Dendritic cell treated with granulocyte-macrophage colony-stimulating factor and Interleukin-4, amounts not matched to agents 40 ng/mL and 50 ng/mL, for 4 days (primary cell): ENCODE data around the gene TNS3.
A peak's percentile ranks its signal among the peaks of the same experiment; 100 is the strongest.
"Not testable (repeated sequence)": the region's sequence is repeated elsewhere in the genome, so short reads cannot be mapped to it uniquely, and the experiment has no call there.

Experiments
- H3K27ac Mint-ChIP-seq: one replicate; pipeline ENCODE4 v1.8.0; 2022; ENCODE audit warnings: mild to moderate bottlenecking, mixed read lengths
- H3K27me3 Mint-ChIP-seq: one replicate; pipeline ENCODE4 v1.8.0; 2022; ENCODE audit warnings: mild to moderate bottlenecking, mixed read lengths
- H3K36me3 Mint-ChIP-seq: one replicate; pipeline ENCODE4 v1.8.0; 2022; ENCODE audit warnings: low read depth, mixed read lengths
- H3K4me1 Mint-ChIP-seq: one replicate; pipeline ENCODE4 v1.8.0; 2022; ENCODE audit warnings: low read depth, mixed read lengths
- H3K4me3 Mint-ChIP-seq: one replicate; pipeline ENCODE4 v1.8.0; 2022; ENCODE audit warnings: mild to moderate bottlenecking, moderate library complexity, mixed read lengths
- H3K9me3 Mint-ChIP-seq: one replicate; pipeline ENCODE4 v1.8.0; 2022; ENCODE audit warnings: mixed read lengths
- intact Hi-C: fragments of 100-400 bp; cut with micrococcal nuclease; formaldehyde crosslinking; loops from one replicate; pipeline ENCODE4 v1.15.0; 2022

TNS3 gene

GRCh38 chr7:47442605-47442865 lies 139.4 kb downstream of the TNS3 start:
- peaks cover 27% of the 10 kb centered on the region for H3K4me1 Mint-ChIP-seq
- intact Hi-C loops, result no loop called here
- no peaks in the 10 kb centered on the region for H3K9me3 Mint-ChIP-seq
- H3K27me3 Mint-ChIP-seq, result no peaks in the 10 kb centered on the region
- no peak overlapping the region for H3K27ac Mint-ChIP-seq
- H3K36me3 Mint-ChIP-seq, result peaks cover 48% of the 10 kb centered on the region
- no peak overlapping the region for H3K4me3 Mint-ChIP-seq

GRCh38 chr7:47441796-47442604 lies 139.9 kb downstream of the TNS3 start:
- intact Hi-C loops, result no loop called here
- Mint-ChIP-seq H3K36me3 (peaks cover 43% of the 10 kb centered on the region), H3K9me3 (no peaks in the 10 kb centered on the region), H3K27ac (no peak overlapping the region), H3K4me1 (peaks cover 22% of the 10 kb centered on the region), H3K4me3 (no peak overlapping the region), H3K27me3 (no peaks in the 10 kb centered on the region)

- H3K36me3 Mint-ChIP-seq, result peaks cover 40% of the 10 kb centered on the region
- H3K27me3 Mint-ChIP-seq, H3K4me3 Mint-ChIP-seq, H3K27ac Mint-ChIP-seq, H3K9me3 Mint-ChIP-seq, intact Hi-C loops: not testable (repeated sequence)
- H3K4me1 Mint-ChIP-seq, result peaks cover 19% of the 10 kb centered on the region
These were observed 140.9 kb downstream of the TNS3 start for GRCh38 chr7:47441048-47441447.

GRCh38 chr7:47440320-47440719 lies 141.6 kb downstream of the TNS3 start:
- peak overlapping the region; percentile 21 for H3K27ac Mint-ChIP-seq
- H3K4me1 Mint-ChIP-seq, result peaks cover 16% of the 10 kb centered on the region
- peaks cover 47% of the 10 kb centered on the region for H3K36me3 Mint-ChIP-seq
- no peak overlapping the region for H3K4me3 Mint-ChIP-seq
- H3K27me3 Mint-ChIP-seq, result no peaks in the 10 kb centered on the region
- intact Hi-C loops, result no loop called here
- no peaks in the 10 kb centered on the region for H3K9me3 Mint-ChIP-seq

- Mint-ChIP-seq H3K27ac (no peak overlapping the region), H3K36me3 (peaks cover 58% of the 10 kb centered on the region), H3K27me3 (no peaks in the 10 kb centered on the region), H3K4me3 (no peak overlapping the region), H3K4me1 (peaks cover 10% of the 10 kb centered on the region), H3K9me3 (no peaks in the 10 kb centered on the region)
- intact Hi-C loops, result no loop called here
These were observed 142.7 kb downstream of the TNS3 start for GRCh38 chr7:47439181-47439667.

- H3K27me3 Mint-ChIP-seq, result no peaks in the 10 kb centered on the region
- intact Hi-C loops, result no loop called here
- H3K36me3 Mint-ChIP-seq, result peaks cover 65% of the 10 kb centered on the region
- no peaks in the 10 kb centered on the region for H3K9me3 Mint-ChIP-seq
- H3K27ac Mint-ChIP-seq, result peak overlapping the region; percentile 26
- no peak overlapping the region for H3K4me3 Mint-ChIP-seq
- H3K4me1 Mint-ChIP-seq, result peaks cover 10% of the 10 kb centered on the region
These were observed 143.4 kb downstream of the TNS3 start for GRCh38 chr7:47438411-47439029.

GRCh38 chr7:47435889-47436312 lies 146.0 kb downstream of the TNS3 start:
- intact Hi-C loops, result loop anchor here (2.0 kb wide), 1 partner anchor 383 kb away; no protein-coding TSS in a partner anchor
- Mint-ChIP-seq H3K36me3 (peaks cover 78% of the 10 kb centered on the region), H3K4me3 (no peak overlapping the region), H3K9me3 (no peaks in the 10 kb centered on the region), H3K4me1 (peaks cover 4% of the 10 kb centered on the region), H3K27me3 (no peaks in the 10 kb centered on the region), H3K27ac (no peak overlapping the region)

GRCh38 chr7:47433564-47433895 lies 148.4 kb downstream of the TNS3 start:
- Mint-ChIP-seq H3K27ac (no peak overlapping the region), H3K9me3 (no peaks in the 10 kb centered on the region), H3K4me1 (peaks cover 4% of the 10 kb centered on the region), H3K4me3 (no peak overlapping the region), H3K27me3 (no peaks in the 10 kb centered on the region), H3K36me3 (peaks cover 79% of the 10 kb centered on the region)
- intact Hi-C loops, result no loop called here

GRCh38 chr7:47432671-47433563 lies 149.0 kb downstream of the TNS3 start:
- peaks cover 4% of the 10 kb centered on the region for H3K4me1 Mint-ChIP-seq

GRCh38 chr7:47430422-47430821 lies 151.5 kb downstream of the TNS3 start:
- H3K27ac Mint-ChIP-seq, result no peak overlapping the region
- H3K27me3 Mint-ChIP-seq, result no peaks in the 10 kb centered on the region

More at GRCh38 chr7:47432671-47433563, 149.0 kb downstream of the TNS3 start:
- Mint-ChIP-seq H3K27ac (no peak overlapping the region), H3K4me3 (no peak overlapping the region), H3K36me3 (peaks cover 79% of the 10 kb centered on the region), H3K9me3 (no peaks in the 10 kb centered on the region), H3K27me3 (no peaks in the 10 kb centered on the region)
- intact Hi-C loops, result no loop called here

GRCh38 chr7:47428768-47429472 lies 153.0 kb downstream of the TNS3 start:
- peaks cover 96% of the 10 kb centered on the region for H3K36me3 Mint-ChIP-seq
- no peaks in the 10 kb centered on the region for H3K27me3 Mint-ChIP-seq
- H3K4me3 Mint-ChIP-seq, result no peak overlapping the region
- H3K4me1 Mint-ChIP-seq, result peaks cover 4% of the 10 kb centered on the region
- intact Hi-C loops, result no loop called here
- no peaks in the 10 kb centered on the region for H3K9me3 Mint-ChIP-seq
- H3K27ac Mint-ChIP-seq, result no peak overlapping the region

More at GRCh38 chr7:47430422-47430821, 151.5 kb downstream of the TNS3 start:
- no peaks in the 10 kb centered on the region for H3K9me3 Mint-ChIP-seq
- peaks cover 4% of the 10 kb centered on the region for H3K4me1 Mint-ChIP-seq
- peaks cover 96% of the 10 kb centered on the region for H3K36me3 Mint-ChIP-seq
- no peak overlapping the region for H3K4me3 Mint-ChIP-seq
- intact Hi-C loops, result no loop called here

GRCh38 chr7:47428052-47428767 lies 153.7 kb downstream of the TNS3 start:
- intact Hi-C loops, result no loop called here
- peaks cover 4% of the 10 kb centered on the region for H3K4me1 Mint-ChIP-seq
- H3K9me3 Mint-ChIP-seq, result no peaks in the 10 kb centered on the region
- H3K27ac Mint-ChIP-seq, result no peak overlapping the region
- no peaks in the 10 kb centered on the region for H3K27me3 Mint-ChIP-seq
- H3K36me3 Mint-ChIP-seq, result peaks cover 96% of the 10 kb centered on the region
- H3K4me3 Mint-ChIP-seq, result no peak overlapping the region

GRCh38 chr7:47427051-47427643 lies 154.8 kb downstream of the TNS3 start:
- Mint-ChIP-seq H3K36me3 (peaks cover 100% of the 10 kb centered on the region), H3K27ac (no peak overlapping the region), H3K4me1 (peaks cover 3% of the 10 kb centered on the region), H3K9me3 (no peaks in the 10 kb centered on the region), H3K27me3 (no peaks in the 10 kb centered on the region), H3K4me3 (no peak overlapping the region)
- intact Hi-C loops, result no loop called here
